PFSK-1 (cell line): ENCODE results near the gene C19orf38. TPM values are rescaled to one million over a fixed set of nuclear protein-coding genes. Genes with fewer than 3 reads are reported as not detected.

Experiments
- FOXP2 ChIP-seq: optimal IDR thresholded peaks from 2 replicates; pipeline ENCODE3; 2011; ENCODE audit warnings: borderline replicate concordance, control low read depth, inconsistent platforms; ENCODE audit not compliant: insufficient read depth; ENCODE audit errors: extremely low read length, extremely low read depth
- POLR2AphosphoS5 ChIP-seq: IDR thresholded peaks from 2 replicates; pipeline ENCODE4 v1.6.1; 2012; ENCODE audit warnings: low read depth, mild to moderate bottlenecking, control low read depth, low read length, moderate library complexity
- REST ChIP-seq, 2 experiments: IDR thresholded peaks; 2 replicates each; pipeline versions ENCODE4 v1.6.1 to v1.8.0; 2011 to 2012; ENCODE audit warnings: low read depth in 2 of 2, low read length in 2 of 2, control low read depth in 1 of 2, inconsistent platforms in 1 of 2, mild to moderate bottlenecking in 1 of 2, moderate library complexity in 1 of 2; ENCODE audit not compliant: insufficient read depth in 1 of 2
- SIN3A ChIP-seq: IDR thresholded peaks from 2 replicates; pipeline ENCODE4 v1.6.1; 2012; ENCODE audit warnings: mild to moderate bottlenecking, low read length, moderate library complexity, borderline replicate concordance; ENCODE audit not compliant: insufficient read depth
- TAF1 ChIP-seq: IDR thresholded peaks from 2 replicates; pipeline ENCODE4 v1.6.1; 2012; ENCODE audit warnings: low read length, control low read depth, borderline replicate concordance; ENCODE audit not compliant: insufficient read depth
- polyA plus RNA-seq: library from polyadenylated mRNA; unstranded; fragments of >200 nt; gene quantifications from one replicate; pipeline ENCODE4 v1.2.1, GENCODE V29; 2012; ENCODE audit warnings: low read depth, missing spikeins; ENCODE audit not compliant: insufficient read length

The C19orf38 gene
- polyA plus RNA-seq, result 0.44 TPM

- TF ChIP-seq TAF1, result no peak
- no peak for TF ChIP-seq POLR2AphosphoS5
- TF ChIP-seq SIN3A, result no peak
- no peak for TF ChIP-seq REST (IDR thresholded peaks at IDR 0.05; ENCODE audit: insufficient read depth in 1 of 2, low read depth in 2 of 2, low read length in 2 of 2)
- no peak for TF ChIP-seq FOXP2
Observed at GRCh38 chr19:10848230-10848856, at the start of gene C19orf38. TSS of gene C19orf38 (plus strand) at chr19:10848415. CDS start at chr19:10848509, 94 bp downstream.

GRCh38 chr19:10800488-10800887 is 47.7 kb upstream of the C19orf38 start:
- no peak for TF ChIP-seq FOXP2
- TF ChIP-seq SIN3A, result no peak
- TF ChIP-seq TAF1, result no peak
- TF ChIP-seq POLR2AphosphoS5, result no peak
- no peak for TF ChIP-seq REST (IDR thresholded peaks at IDR 0.05; ENCODE audit: insufficient read depth in 1 of 2, low read depth in 2 of 2, low read length in 2 of 2)

- no peak for TF ChIP-seq REST (IDR thresholded peaks at IDR 0.05; ENCODE audit: insufficient read depth in 1 of 2, low read depth in 2 of 2, low read length in 2 of 2)
- no peak for TF ChIP-seq POLR2AphosphoS5
- TF ChIP-seq TAF1, result no peak
- no peak for TF ChIP-seq FOXP2
- no peak for TF ChIP-seq SIN3A
Observed at GRCh38 chr19:10802479-10802878, 45.7 kb upstream of the C19orf38 start.

- no peak for TF ChIP-seq TAF1
- no peak for TF ChIP-seq FOXP2
- TF ChIP-seq SIN3A, result no peak
- no peak for TF ChIP-seq REST (IDR thresholded peaks at IDR 0.05; ENCODE audit: insufficient read depth in 1 of 2, low read depth in 2 of 2, low read length in 2 of 2)
- no peak for TF ChIP-seq POLR2AphosphoS5
Observed at GRCh38 chr19:10803252-10803651, 45.0 kb upstream of the C19orf38 start.
